Vagina (tissue), 2 donors: ENCODE data around the gene ANO8.

Experiments used
- POLR2A ChIP-seq, 2 donors: fragments of 450-650 bp; IDR thresholded peaks; one replicate each; pipeline ENCODE4 v1.6.1; 2017; ENCODE audit warnings: antibody characterized with exemption in 2 of 2, mild to moderate bottlenecking in 2 of 2, moderate library complexity in 2 of 2
- POLR2AphosphoS5 ChIP-seq, 2 donors: sonication (generic); formaldehyde crosslinking; IDR thresholded peaks; one replicate each; pipeline ENCODE4 v1.9.0; 2017; ENCODE audit warnings: antibody characterized with exemption in 2 of 2, mild to moderate bottlenecking in 2 of 2, low read depth in 1 of 2; ENCODE audit not compliant: insufficient read depth in 1 of 2

- TF ChIP-seq POLR2AphosphoS5 (IDR thresholded peaks at IDR 0.05; ENCODE audit: insufficient read depth in 1 of 2, low read depth in 1 of 2) (no peak), POLR2A (IDR thresholded peaks at IDR 0.05) (no peak)
Measured at GRCh38 chr19:17341845-17342244, 7.2 kb upstream of the ANO8 start.
